AG04449 (cell line): ENCODE data around the gene LYPD6B.

ENCODE experiments used
- CTCF ChIA-PET: fragments of 350-600 bp; formaldehyde crosslinking; extraction: SDS; loops from one replicate; lab custom pipeline; 2021; ENCODE audit warnings: antibody characterized with exemption; lab: Yijun Ruan, JAX
- POLR2A ChIA-PET: fragments of 400-600, 350-600 bp; formaldehyde crosslinking; extraction: SDS; loops from one replicate; lab custom pipeline; 2020; ENCODE audit warnings: antibody characterized with exemption, inconsistent platforms; lab: Yijun Ruan, JAX
- DNase-seq: peaks from one replicate; pipeline ENCODE4 v3.0.0-alpha.2; 2010; ENCODE audit warnings: low read depth, low spot score
- H3K4me3 ChIP-seq: 2 replicates; pipeline ENCODE4 v1.5.1; 2011; ENCODE audit warnings: low read depth, mild to moderate bottlenecking, control low read depth, low read length
- CTCF ChIP-seq: IDR thresholded peaks from one replicate; pipeline ENCODE4 v1.5.1; 2011; ENCODE audit warnings: mild to moderate bottlenecking, moderate library complexity, low read length, control low read depth, inconsistent platforms; ENCODE audit not compliant: insufficient read depth; ENCODE audit errors: missing control alignments

The LYPD6B gene

DNA sequence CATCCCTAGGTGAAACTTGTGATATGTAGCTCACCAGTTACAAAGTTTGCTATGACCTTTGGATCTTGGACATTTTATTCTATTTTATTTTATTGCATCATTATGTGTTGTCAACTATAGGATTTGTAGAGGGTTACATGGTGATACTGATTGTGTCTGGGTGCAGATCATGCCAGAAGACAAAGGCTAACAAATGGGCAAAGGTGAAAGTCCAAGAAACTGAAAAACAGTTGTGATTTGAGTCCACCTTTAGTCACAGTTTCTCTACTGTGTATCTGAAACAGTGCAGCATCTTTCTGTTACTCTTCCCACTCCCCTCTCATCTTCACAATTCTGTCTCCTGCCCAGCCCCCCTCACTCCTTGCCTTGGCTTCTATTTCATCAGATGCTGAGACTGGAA lies 180.0 kb downstream of the LYPD6B start:
- TF ChIP-seq CTCF = no peak
- ChIA-PET POLR2A (no interaction called here), CTCF (interaction anchor here (0.9 kb wide), 1 partner anchor 202 kb away, joined by 3 read pairs; no protein-coding TSS in a partner anchor)
- no peak for DNase-seq
- no peak overlapping the region for H3K4me3 ChIP-seq

- CTCF ChIA-PET = no interaction called here
- POLR2A ChIA-PET = no interaction called here
- no peak for DNase-seq
- H3K4me3 ChIP-seq = no peak overlapping the region
- no peak for TF ChIP-seq CTCF
Measured at GRCh38 chr2:149219856-149220255, 181.4 kb downstream of the LYPD6B start.

DNA sequence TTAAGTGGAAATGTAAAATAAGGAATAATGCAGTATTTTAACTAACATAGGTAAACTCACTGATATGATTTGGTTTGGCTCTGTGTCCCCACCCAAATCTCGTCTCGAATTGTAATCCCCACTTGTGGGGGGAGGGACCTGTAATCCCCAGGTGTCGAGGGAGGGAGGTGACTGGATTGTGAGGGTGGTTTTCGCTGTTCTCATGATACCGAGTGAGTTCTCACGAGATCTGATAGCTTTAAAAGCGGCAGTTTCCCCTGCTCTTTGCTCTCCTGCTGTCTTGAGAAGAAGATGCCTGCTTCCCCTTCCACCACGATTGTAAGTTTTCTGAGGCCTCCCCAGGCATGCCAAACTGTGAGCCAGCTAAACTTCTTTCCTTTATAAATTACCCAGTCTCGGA lies 182.5 kb downstream of the LYPD6B start:
- ChIA-PET CTCF (no interaction called here), POLR2A (no interaction called here)
- no peak for TF ChIP-seq CTCF
- H3K4me3 ChIP-seq = no peak overlapping the region
- no peak for DNase-seq

GRCh38 chr2:149221898-149222297 lies 183.4 kb downstream of the LYPD6B start:
- no peak for TF ChIP-seq CTCF
- H3K4me3 ChIP-seq = no peak overlapping the region
- POLR2A ChIA-PET = no interaction called here
- CTCF ChIA-PET = no interaction called here
- no peak for DNase-seq

DNA sequence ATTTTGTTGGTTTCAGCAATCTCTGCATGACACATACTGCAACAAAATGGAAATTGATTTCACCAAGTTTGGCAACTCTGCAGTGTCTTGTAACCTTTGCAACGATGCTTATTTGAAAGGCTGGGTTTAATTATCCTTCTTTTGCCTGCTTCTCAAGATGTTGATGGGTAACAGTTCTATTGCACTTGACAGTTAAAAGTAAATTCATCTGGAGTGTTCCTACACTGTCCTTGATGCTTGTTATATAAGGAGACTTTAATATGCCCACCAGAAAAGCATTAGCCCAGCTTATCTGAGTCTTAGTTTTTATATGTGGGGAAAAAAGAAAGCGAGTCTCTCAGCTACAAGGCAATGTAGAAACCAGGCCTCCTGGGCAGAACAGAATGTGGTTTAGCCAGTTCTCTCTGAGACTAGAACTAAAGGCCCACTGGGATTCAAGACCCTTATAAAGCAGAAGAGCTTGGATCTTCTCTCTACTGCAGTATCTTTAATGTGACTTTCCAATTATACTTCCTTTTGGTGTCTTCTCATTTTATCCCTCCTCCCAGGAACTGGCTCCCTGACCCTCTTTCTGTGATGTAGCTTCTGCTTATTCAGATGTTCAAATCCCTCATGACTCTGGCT lies 185.1 kb downstream of the LYPD6B start:
- CTCF ChIA-PET = no interaction called here
- TF ChIP-seq CTCF = no peak
- POLR2A ChIA-PET = no interaction called here
- DNase-seq = no peak
- H3K4me3 ChIP-seq = no peak overlapping the region

- TF ChIP-seq CTCF = no peak
- CTCF ChIA-PET = no interaction called here
- H3K4me3 ChIP-seq = no peak overlapping the region
- POLR2A ChIA-PET = no interaction called here
- no peak for DNase-seq
Measured at GRCh38 chr2:149224543-149224942, 186.0 kb downstream of the LYPD6B start.
